ENCODE measurements around the gene UTP4.
"Not testable (repeated sequence)": the region's sequence is repeated elsewhere in the genome, so short reads cannot be mapped to it uniquely, and the experiment has no call there.

Gene UTP4

GRCh38 chr16:69130461-69130860, 2.0 kb upstream of the UTP4 start:
- no peak for FAIRE-seq

GRCh38 chr16:69131167-69131838, 1.1 kb upstream of the UTP4 start:
- FAIRE-seq (no peak), DNase-seq (ENCODE audit: low spot score) (peak; percentile 50)

More at GRCh38 chr16:69130461-69130860, 2.0 kb upstream of the UTP4 start:
- no peak for DNase-seq (ENCODE audit: low spot score)

GRCh38 chr16:69131839-69132423, 518 bp upstream of the UTP4 start:
- DNase-seq (ENCODE audit: low spot score): peak; percentile 95
- no peak for FAIRE-seq

GRCh38 chr16:69133373-69133954, 1.0 kb downstream of the UTP4 start:
- FAIRE-seq (no peak), DNase-seq (ENCODE audit: low spot score) (no peak)

GRCh38 chr16:69138608-69139007, 6.2 kb downstream of the UTP4 start:
- DNase-seq (ENCODE audit: low spot score): no peak
- FAIRE-seq: no peak

- FAIRE-seq; DNase-seq (ENCODE audit: low spot score): not testable (repeated sequence)
Measured at GRCh38 chr16:69139464-69139863, 7.0 kb downstream of the UTP4 start.

- FAIRE-seq (no peak), DNase-seq (ENCODE audit: low spot score) (no peak)
Measured at GRCh38 chr16:69141014-69141413, 8.6 kb downstream of the UTP4 start.

GRCh38 chr16:69141936-69142335, 9.5 kb downstream of the UTP4 start:
- FAIRE-seq (no peak), DNase-seq (ENCODE audit: low spot score) (no peak)

GRCh38 chr16:69143116-69143515, 10.7 kb downstream of the UTP4 start:
- FAIRE-seq: no peak
- DNase-seq (ENCODE audit: low spot score): no peak

GRCh38 chr16:69145658-69146057, 13.2 kb downstream of the UTP4 start:
- DNase-seq (ENCODE audit: low spot score): no peak
- FAIRE-seq: no peak

GRCh38 chr16:69149621-69150020, 17.2 kb downstream of the UTP4 start:
- FAIRE-seq; DNase-seq (ENCODE audit: low spot score): not testable (repeated sequence)

GRCh38 chr16:69150146-69150865, 17.9 kb downstream of the UTP4 start:
- no peak for FAIRE-seq
- DNase-seq (ENCODE audit: low spot score): peak; percentile 43

GRCh38 chr16:69157196-69157595, 24.7 kb downstream of the UTP4 start:
- DNase-seq (ENCODE audit: low spot score) (no peak), FAIRE-seq (no peak)

- FAIRE-seq: no peak
Measured at GRCh38 chr16:69160192-69160591, 27.7 kb downstream of the UTP4 start.

GRCh38 chr16:69165584-69165983, 33.1 kb downstream of the UTP4 start:
- DNase-seq (ENCODE audit: low spot score) (no peak), FAIRE-seq (no peak)

More at GRCh38 chr16:69160192-69160591, 27.7 kb downstream of the UTP4 start:
- no peak for DNase-seq (ENCODE audit: low spot score)

GRCh38 chr16:69166221-69166833, 33.9 kb downstream of the UTP4 start:
- FAIRE-seq: no peak
- peak; percentile 18 for DNase-seq (ENCODE audit: low spot score)

GRCh38 chr16:69166946-69167930, 34.8 kb downstream of the UTP4 start:
- DNase-seq (ENCODE audit: low spot score): no peak

GRCh38 chr16:69169051-69169450, 36.6 kb downstream of the UTP4 start:
- FAIRE-seq: no peak
- no peak for DNase-seq (ENCODE audit: low spot score)

More at GRCh38 chr16:69166946-69167930, 34.8 kb downstream of the UTP4 start:
- FAIRE-seq: no peak

GRCh38 chr16:69169607-69170352, 37.3 kb downstream of the UTP4 start:
- no peak for FAIRE-seq
- no peak for DNase-seq (ENCODE audit: low spot score)

Measured in urothelium cell line (cell line).